Omental fat pad (tissue), 4 donors: ENCODE data around the gene DCAF6. TPM values are rescaled to one million over a fixed set of nuclear protein-coding genes. Genes with fewer than 3 reads are reported as not detected.

Experiments used
- ATAC-seq: fragments of 150-250 bp; one replicate; pipeline ENCODE4 v1.9.1; 2016; ENCODE audit warnings: mild to moderate bottlenecking, moderate library complexity; ENCODE audit not compliant: low FRiP score
- DNase-seq: peaks from one replicate; pipeline ENCODE4 v3.0.0-alpha.2; 2019; ENCODE audit warnings: low spot score
- total RNA-seq, 4 donors: library from RNA; depleted of rRNA; stranded (reverse); fragments of >200 nt; gene quantifications; one replicate each; pipeline ENCODE4 v1.1.0, GENCODE V29; 2016
- TF ChIP-seq, protein P1 (sequence below), 3 donors: fragments of 450-650 bp; IDR thresholded peaks; one replicate each; pipeline ENCODE4 v1.5.1; 2016 to 2017; ENCODE audit warnings: antibody characterized with exemption in 3 of 3, mild to moderate bottlenecking in 3 of 3, moderate library complexity in 2 of 3

Gene DCAF6
- total RNA-seq, 4 donors from 2014 or later = 57.2 to 98.4 (median 75.5) TPM

DNA sequence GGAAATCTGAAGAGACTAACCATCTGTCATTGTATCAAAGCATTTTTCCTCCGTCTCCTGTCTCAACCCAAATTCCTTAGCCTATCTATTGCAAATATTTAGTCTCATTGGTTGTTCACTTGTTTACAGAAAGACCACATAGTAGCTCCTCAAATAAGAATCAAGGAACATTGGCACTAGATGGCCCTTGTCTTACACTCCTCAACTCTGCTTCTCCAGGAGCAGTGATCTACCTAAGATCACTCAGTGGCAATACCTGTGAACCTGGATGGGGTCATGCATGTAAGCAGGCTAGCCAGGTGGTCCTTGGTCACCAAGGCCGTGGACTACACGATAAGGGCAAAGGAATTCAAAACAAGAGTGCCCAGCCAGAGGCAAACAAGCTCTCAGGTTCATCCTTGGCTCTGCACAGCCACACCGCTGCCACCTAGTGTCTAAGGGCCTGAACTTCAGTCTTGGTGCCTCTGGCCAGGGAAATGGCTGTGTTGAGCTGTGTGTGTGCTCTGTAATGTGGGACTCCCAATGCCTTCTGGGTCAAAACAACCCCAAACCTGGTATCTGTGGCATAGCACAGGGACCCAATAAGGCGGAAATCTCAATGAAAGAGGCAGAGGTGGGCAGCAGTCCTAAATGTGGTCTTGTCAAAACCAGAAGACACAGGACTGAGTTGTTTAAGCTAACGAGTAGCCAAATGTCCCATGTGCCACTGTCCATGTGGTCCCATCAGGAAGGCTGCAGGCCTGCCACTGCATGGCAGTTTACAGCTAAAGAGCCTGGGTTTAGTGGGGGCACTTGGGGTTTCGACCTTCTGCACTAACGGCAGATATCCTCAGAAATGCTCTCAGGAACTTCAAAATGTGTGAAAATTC, 145.8 kb downstream of the DCAF6 start:
- TF ChIP-seq, protein P1, sequence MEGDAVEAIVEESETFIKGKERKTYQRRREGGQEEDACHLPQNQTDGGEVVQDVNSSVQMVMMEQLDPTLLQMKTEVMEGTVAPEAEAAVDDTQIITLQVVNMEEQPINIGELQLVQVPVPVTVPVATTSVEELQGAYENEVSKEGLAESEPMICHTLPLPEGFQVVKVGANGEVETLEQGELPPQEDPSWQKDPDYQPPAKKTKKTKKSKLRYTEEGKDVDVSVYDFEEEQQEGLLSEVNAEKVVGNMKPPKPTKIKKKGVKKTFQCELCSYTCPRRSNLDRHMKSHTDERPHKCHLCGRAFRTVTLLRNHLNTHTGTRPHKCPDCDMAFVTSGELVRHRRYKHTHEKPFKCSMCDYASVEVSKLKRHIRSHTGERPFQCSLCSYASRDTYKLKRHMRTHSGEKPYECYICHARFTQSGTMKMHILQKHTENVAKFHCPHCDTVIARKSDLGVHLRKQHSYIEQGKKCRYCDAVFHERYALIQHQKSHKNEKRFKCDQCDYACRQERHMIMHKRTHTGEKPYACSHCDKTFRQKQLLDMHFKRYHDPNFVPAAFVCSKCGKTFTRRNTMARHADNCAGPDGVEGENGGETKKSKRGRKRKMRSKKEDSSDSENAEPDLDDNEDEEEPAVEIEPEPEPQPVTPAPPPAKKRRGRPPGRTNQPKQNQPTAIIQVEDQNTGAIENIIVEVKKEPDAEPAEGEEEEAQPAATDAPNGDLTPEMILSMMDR (IDR thresholded peaks at IDR 0.05) = peak in 1 of 3 donors; percentile 33
- peak; percentile 72 for ATAC-seq
- peak; percentile 35 for DNase-seq

DNA sequence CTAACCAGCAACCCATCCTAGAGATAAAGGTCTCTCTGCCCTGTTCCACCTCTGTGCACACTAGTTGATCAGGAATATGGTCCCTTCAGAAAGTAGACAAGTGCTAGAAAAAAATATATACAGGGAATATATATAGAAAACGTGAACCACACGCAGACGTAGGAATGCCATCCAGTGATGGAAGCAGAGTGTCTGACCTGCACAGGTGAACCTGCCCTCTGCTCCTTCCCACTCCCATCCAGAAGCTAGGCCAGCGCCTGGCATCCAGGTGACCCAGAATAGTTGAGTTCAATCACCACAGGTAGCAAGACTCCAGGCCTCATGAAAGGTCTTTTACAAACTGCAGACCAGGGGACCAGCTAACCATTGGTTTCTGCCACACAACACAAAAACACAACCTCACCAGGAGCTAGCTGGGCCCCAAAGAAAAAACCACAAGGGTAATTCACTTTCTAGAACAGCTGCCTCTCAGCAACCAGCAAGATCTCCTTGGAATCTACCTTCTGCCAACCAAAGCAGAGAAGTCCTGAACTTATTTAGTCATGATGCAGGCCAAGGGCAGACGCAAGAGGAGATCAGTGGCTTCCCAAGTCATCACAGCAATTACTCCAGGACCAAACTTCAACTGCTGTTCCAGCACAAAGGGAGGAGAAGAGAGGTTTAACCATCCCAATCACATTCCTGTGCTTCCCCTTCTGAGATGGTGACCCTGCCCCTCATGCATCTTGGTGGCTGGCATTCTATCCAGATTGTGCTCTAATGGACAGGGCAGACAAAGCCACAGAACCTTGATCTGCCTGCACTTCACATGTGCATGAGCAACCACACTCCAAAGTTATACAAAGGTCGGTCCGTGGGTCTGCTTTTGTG, 147.2 kb downstream of the DCAF6 start:
- DNase-seq (no peak), ATAC-seq (no peak)
- TF ChIP-seq, protein P1 (IDR thresholded peaks at IDR 0.05) = no peak

DNA sequence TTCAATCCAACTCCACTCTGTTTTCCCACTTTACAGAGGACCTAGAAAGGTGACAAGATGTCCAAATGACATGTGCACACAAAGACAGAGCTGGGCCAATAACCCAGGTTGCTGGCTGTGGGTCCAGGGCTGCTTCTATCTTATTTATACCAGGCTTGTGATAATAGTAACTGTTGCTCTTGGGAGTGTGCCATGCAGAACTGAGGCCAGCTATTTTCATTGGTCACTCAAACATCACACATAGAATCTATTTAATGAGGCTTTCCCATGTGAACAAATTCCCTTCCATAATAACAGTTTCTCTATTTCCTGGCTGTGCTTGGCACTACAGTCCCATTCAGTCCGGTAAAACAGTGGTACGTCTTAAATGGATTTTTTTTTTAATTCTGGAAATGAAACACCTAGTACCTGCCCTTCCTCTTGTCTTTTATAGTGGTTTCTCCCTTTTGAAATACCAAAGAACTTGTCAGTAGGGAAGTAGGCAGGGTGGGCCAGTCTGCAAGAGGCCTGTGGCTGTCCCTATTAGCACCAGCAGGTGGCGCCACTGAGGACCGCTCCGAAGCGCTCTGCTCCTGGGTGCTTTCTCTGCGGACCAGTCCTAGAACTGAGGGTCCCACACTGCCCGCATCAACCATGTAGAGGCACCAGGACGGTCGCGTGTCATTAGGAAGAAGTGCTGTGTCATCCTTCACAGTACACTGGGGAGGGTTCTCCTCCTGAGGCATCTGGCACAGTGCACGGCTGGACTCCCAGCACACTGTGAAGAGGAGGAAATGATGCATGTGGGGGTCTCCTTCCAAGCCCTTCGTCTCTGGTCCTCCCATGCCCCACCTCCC, 148.1 kb downstream of the DCAF6 start:
- DNase-seq (peak; percentile 38), ATAC-seq (peak; percentile 49)
- TF ChIP-seq, protein P1 (IDR thresholded peaks at IDR 0.05) = peak in 1 of 3 donors; percentile 40

DNA sequence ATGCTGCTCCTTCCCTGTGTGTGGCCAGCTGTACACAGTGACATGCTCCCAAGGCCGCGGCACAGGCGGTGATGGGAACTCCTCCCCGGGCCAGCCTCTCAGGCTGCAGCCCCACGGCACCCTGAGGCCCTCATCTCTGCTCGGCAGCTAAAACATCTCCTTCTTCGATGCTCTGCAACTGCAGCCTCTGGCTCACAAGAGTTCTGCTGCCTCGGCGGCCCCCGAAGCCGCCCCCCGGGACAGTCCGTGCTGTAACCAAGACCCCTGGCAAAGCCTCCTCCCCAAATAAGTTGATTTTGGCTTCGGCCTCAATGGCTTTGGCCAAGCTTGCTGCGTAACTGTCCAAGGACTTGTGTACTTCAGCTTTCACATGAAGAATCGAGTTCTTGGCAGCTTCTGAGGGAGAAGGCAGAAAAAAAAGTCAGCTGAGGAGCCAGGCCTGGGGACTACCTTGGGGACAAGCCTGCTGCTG, 149.0 kb downstream of the DCAF6 start:
- DNase-seq (no peak), ATAC-seq (no peak)
- TF ChIP-seq, protein P1 (IDR thresholded peaks at IDR 0.05) = no peak

DNA sequence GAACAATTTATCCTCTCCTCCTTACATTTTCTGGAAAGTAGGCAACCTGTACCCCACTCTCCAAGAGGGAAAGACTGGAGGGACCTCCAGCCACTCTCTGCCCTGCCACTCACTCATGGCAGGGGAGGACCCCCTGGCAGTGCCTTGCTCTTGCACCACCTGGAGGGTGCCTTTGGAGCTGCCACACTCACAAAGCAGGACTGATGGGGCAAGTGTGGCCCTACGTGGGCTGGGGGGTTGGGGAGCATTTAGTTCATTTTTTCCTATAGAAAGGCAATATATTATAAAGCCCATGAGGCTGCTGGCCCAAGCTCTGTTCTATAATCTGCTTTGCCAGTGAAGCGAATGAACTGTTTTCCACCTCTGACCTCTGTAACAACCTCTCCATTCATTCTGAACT, 150.0 kb downstream of the DCAF6 start:
- ATAC-seq = no peak
- no peak for DNase-seq
- TF ChIP-seq, protein P1 (IDR thresholded peaks at IDR 0.05) = no peak

DNA sequence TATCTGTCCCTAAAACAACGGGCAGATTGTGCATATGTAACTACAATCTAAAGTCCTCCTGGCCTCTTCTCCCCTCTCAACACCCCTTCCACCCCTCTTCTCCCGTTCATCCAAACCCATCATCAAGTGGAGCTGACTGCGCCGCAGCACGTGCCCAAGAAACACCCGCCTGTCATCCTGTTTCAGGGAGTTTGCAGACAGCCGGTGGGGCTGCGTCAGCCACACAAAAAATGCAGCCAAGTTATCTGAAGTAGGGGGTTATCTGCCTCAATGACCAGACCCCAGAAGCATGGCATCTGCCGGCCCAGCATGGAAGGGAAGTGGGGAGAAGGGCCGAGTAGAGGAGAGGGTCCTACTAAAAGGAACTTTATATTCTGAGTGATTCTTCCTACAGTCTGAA, 151.2 kb downstream of the DCAF6 start:
- TF ChIP-seq, protein P1 (IDR thresholded peaks at IDR 0.05) = no peak
- DNase-seq (no peak), ATAC-seq (no peak)
